Measurements from ENCODE around the gene ZNF232. TPM values are rescaled to one million over a fixed set of nuclear protein-coding genes. Genes with fewer than 3 reads are reported as not detected.

Gene ZNF232
- total RNA-seq, 1 donor from 2014 or later = 44.5 TPM

GRCh38 chr17:5069724-5070123, 42.0 kb downstream of the ZNF232 start:
- TF ChIP-seq, protein P1, sequence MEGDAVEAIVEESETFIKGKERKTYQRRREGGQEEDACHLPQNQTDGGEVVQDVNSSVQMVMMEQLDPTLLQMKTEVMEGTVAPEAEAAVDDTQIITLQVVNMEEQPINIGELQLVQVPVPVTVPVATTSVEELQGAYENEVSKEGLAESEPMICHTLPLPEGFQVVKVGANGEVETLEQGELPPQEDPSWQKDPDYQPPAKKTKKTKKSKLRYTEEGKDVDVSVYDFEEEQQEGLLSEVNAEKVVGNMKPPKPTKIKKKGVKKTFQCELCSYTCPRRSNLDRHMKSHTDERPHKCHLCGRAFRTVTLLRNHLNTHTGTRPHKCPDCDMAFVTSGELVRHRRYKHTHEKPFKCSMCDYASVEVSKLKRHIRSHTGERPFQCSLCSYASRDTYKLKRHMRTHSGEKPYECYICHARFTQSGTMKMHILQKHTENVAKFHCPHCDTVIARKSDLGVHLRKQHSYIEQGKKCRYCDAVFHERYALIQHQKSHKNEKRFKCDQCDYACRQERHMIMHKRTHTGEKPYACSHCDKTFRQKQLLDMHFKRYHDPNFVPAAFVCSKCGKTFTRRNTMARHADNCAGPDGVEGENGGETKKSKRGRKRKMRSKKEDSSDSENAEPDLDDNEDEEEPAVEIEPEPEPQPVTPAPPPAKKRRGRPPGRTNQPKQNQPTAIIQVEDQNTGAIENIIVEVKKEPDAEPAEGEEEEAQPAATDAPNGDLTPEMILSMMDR (IDR thresholded peaks at IDR 0.05; ENCODE audit: partially characterized antibody, unreplicated experiment) = no peak
- H3K4me3 Mint-ChIP-seq (ENCODE audit: unreplicated experiment) = no peak overlapping the region
- no peaks in the 10 kb centered on the region for H3K9me3 Mint-ChIP-seq (ENCODE audit: unreplicated experiment)
- no peak for DNase-seq
- no peaks in the 10 kb centered on the region for H3K4me1 Mint-ChIP-seq (ENCODE audit: low read depth, unreplicated experiment)
- no peaks in the 10 kb centered on the region for H3K27me3 Mint-ChIP-seq (ENCODE audit: unreplicated experiment)
- no peaks in the 10 kb centered on the region for H3K36me3 Mint-ChIP-seq (ENCODE audit: unreplicated experiment)
- no peak overlapping the region for H3K27ac Mint-ChIP-seq (ENCODE audit: unreplicated experiment)

- H3K27ac Mint-ChIP-seq (ENCODE audit: unreplicated experiment) = no peak overlapping the region
- no peak overlapping the region for H3K4me3 Mint-ChIP-seq (ENCODE audit: unreplicated experiment)
- no peaks in the 10 kb centered on the region for H3K9me3 Mint-ChIP-seq (ENCODE audit: unreplicated experiment)
- H3K27me3 Mint-ChIP-seq (ENCODE audit: unreplicated experiment) = peaks cover 1% of the 10 kb centered on the region
- H3K4me1 Mint-ChIP-seq (ENCODE audit: low read depth, unreplicated experiment) = no peaks in the 10 kb centered on the region
- H3K36me3 Mint-ChIP-seq (ENCODE audit: unreplicated experiment) = no peaks in the 10 kb centered on the region
- TF ChIP-seq, protein P1 (IDR thresholded peaks at IDR 0.05; ENCODE audit: partially characterized antibody, unreplicated experiment) = no peak
- DNase-seq = no peak
These were observed 43.4 kb downstream of the ZNF232 start for GRCh38 chr17:5068236-5068635.

- TF ChIP-seq, protein P1 (IDR thresholded peaks at IDR 0.05; ENCODE audit: partially characterized antibody, unreplicated experiment) = no peak
- no peak overlapping the region for H3K4me3 Mint-ChIP-seq (ENCODE audit: unreplicated experiment)
- no peak overlapping the region for H3K27ac Mint-ChIP-seq (ENCODE audit: unreplicated experiment)
- no peaks in the 10 kb centered on the region for H3K9me3 Mint-ChIP-seq (ENCODE audit: unreplicated experiment)
- DNase-seq = no peak
- no peaks in the 10 kb centered on the region for H3K4me1 Mint-ChIP-seq (ENCODE audit: low read depth, unreplicated experiment)
- H3K27me3 Mint-ChIP-seq (ENCODE audit: unreplicated experiment) = peaks cover 3% of the 10 kb centered on the region
- H3K36me3 Mint-ChIP-seq (ENCODE audit: unreplicated experiment) = no peaks in the 10 kb centered on the region
These were observed 46.4 kb downstream of the ZNF232 start for GRCh38 chr17:5065227-5065744.

Other genes with a start within 250 kb of the ZNF232 start
- 11.1 TPM for gene C17orf107, start 212.3 kb downstream of the ZNF232 start, total RNA-seq (ENCODE audit: unreplicated experiment)
- 0.69 TPM for gene CHRNE, start 208.8 kb downstream of the ZNF232 start, total RNA-seq (ENCODE audit: unreplicated experiment)
- gene GP1BA, start 179.6 kb downstream of the ZNF232 start, total RNA-seq (ENCODE audit: unreplicated experiment) = 0.47 TPM
- 72.2 TPM for gene SLC25A11, start 171.8 kb downstream of the ZNF232 start, total RNA-seq (ENCODE audit: unreplicated experiment)
- 96.1 TPM for gene RNF167, start 171.6 kb downstream of the ZNF232 start, total RNA-seq (ENCODE audit: unreplicated experiment)
- gene PFN1, start 163.3 kb downstream of the ZNF232 start, total RNA-seq (ENCODE audit: unreplicated experiment) = 356 TPM
- 62.1 TPM for gene ENO3, start 160.8 kb downstream of the ZNF232 start, total RNA-seq (ENCODE audit: unreplicated experiment)
- 69.6 TPM for gene SPAG7, start 144.1 kb downstream of the ZNF232 start, total RNA-seq (ENCODE audit: unreplicated experiment)
- gene CAMTA2, start 124.2 kb downstream of the ZNF232 start, total RNA-seq (ENCODE audit: unreplicated experiment) = 61.4 TPM
- gene INCA1, start 114.4 kb downstream of the ZNF232 start, total RNA-seq (ENCODE audit: unreplicated experiment) = 0.44 TPM
- gene KIF1C, start 113.9 kb downstream of the ZNF232 start, total RNA-seq (ENCODE audit: unreplicated experiment) = 5.6 TPM
- not detected for gene SLC52A1, start 76.5 kb downstream of the ZNF232 start, total RNA-seq (ENCODE audit: unreplicated experiment)
- 4.9 TPM for gene ZFP3, start 33.4 kb downstream of the ZNF232 start, total RNA-seq (ENCODE audit: unreplicated experiment)
- gene USP6, start 4.2 kb upstream of the ZNF232 start, total RNA-seq (ENCODE audit: unreplicated experiment) = 4.7 TPM
- gene ZNF594, start 80.0 kb upstream of the ZNF232 start, total RNA-seq (ENCODE audit: unreplicated experiment) = 21.2 TPM
- not detected for gene SCIMP, start 123.0 kb upstream of the ZNF232 start, total RNA-seq (ENCODE audit: unreplicated experiment)
- gene RABEP1, start 170.4 kb upstream of the ZNF232 start, total RNA-seq (ENCODE audit: unreplicated experiment) = 63.0 TPM